ENCODE results near the gene USP49. TPM values are rescaled to one million over a fixed set of nuclear protein-coding genes. Genes with fewer than 3 reads are reported as not detected.

The USP49 gene
- total RNA-seq, 3 donors from 2014 or later (not counting 1 experiment from before 2014, with no cell fraction given), result 6.4 to 15.1 (median 11.5) TPM

DNA sequence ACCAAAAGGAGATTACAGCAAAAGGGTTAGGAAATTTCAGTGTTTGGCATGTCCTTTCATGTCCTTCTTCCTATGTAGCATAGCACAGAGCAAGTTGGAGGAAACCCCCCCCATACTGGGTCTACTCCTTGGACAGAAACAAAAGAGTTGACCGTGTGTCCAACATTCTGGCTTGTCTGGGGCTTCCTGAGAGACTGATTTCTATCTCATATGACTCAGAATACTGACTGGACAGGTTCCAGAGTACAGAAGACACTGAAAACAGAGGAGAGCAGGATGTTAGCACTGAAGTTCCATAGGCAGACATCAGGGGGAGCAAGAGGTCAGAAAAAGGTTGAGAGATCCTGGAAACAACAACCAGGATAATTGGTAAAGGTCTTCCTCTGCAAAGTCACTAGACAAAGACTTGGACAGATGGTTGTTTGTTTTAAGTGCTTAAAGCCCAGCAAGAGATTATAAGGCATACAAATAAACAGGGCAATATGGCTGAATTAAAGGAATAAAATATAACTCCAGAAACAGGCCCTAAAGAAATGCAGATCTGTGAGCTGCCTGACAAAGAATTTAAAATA lies 48.4 kb downstream of the USP49 start:
- H3K9me3 Mint-ChIP-seq, result no peaks in the 10 kb centered on the region
- H3K27me3 Mint-ChIP-seq (ENCODE audit: low read depth in 2 of 2), result no peaks in the 10 kb centered on the region
- intact Hi-C loops (cut with micrococcal nuclease), result loop anchor here (1.0 kb wide), 3 partner anchors 90 to 320 kb away; no protein-coding TSS in a partner anchor
- 14% methylated on average over 1 of the region's 1 CpG for WGBS (ENCODE audit: insufficient coverage)
- H3K27ac Mint-ChIP-seq, result no peak overlapping the region
- peak; percentile 27 to 78 for DNase-seq
- H3K36me3 ChIP-seq (ENCODE audit: control insufficient read depth, insufficient read depth, low read length), result no peaks in the 10 kb centered on the region
- no peak overlapping the region for H3K4me3 Mint-ChIP-seq
- H3K9me3 ChIP-seq (ENCODE audit: control insufficient read depth, insufficient read depth, low read length), result no peaks in the 10 kb centered on the region
- H3K27ac ChIP-seq (ENCODE audit: low read length), result no peak overlapping the region
- no peaks in the 10 kb centered on the region for H3K27me3 ChIP-seq (ENCODE audit: control insufficient read depth, insufficient read depth, low read length)
- no peaks in the 10 kb centered on the region for H3K36me3 Mint-ChIP-seq
- H3K4me1 Mint-ChIP-seq, result peaks cover 6 to 12% of the 10 kb centered on the region in 2 donors
- H3K4me1 ChIP-seq (ENCODE audit: control insufficient read depth, insufficient read depth, low read length), result no peaks in the 10 kb centered on the region
- peak; percentile 63 to 84 (median 74) for ATAC-seq
- TF ChIP-seq, protein P1, sequence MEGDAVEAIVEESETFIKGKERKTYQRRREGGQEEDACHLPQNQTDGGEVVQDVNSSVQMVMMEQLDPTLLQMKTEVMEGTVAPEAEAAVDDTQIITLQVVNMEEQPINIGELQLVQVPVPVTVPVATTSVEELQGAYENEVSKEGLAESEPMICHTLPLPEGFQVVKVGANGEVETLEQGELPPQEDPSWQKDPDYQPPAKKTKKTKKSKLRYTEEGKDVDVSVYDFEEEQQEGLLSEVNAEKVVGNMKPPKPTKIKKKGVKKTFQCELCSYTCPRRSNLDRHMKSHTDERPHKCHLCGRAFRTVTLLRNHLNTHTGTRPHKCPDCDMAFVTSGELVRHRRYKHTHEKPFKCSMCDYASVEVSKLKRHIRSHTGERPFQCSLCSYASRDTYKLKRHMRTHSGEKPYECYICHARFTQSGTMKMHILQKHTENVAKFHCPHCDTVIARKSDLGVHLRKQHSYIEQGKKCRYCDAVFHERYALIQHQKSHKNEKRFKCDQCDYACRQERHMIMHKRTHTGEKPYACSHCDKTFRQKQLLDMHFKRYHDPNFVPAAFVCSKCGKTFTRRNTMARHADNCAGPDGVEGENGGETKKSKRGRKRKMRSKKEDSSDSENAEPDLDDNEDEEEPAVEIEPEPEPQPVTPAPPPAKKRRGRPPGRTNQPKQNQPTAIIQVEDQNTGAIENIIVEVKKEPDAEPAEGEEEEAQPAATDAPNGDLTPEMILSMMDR (IDR thresholded peaks at IDR 0.05), result peak; percentile 71
- no peak overlapping the region for H3K4me3 ChIP-seq (ENCODE audit: low read length)

DNA sequence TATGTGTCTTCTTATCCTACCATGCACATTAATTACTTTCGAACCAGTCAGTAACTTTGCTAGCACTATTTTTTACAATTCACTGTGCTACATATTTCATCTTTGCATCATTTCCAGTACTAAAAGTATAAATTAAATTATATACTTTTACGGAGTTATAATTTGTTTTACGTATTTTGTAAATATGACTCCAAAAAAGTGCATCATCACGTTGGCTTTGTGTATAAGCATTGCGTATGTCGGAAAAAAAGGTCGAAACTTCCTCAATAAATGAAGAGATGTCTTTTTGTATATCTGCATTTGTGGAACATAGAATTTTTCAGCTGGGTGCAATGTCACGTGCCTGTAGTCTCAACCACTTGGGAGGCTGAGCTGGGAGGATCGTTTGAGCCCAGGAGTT lies 52.0 kb downstream of the USP49 start:
- Mint-ChIP-seq H3K4me1 (peaks cover 6 to 12% of the 10 kb centered on the region in 2 donors), H3K36me3 (no peaks in the 10 kb centered on the region), H3K27ac (no peak overlapping the region), H3K4me3 (no peak overlapping the region), H3K9me3 (no peaks in the 10 kb centered on the region), H3K27me3 (ENCODE audit: low read depth in 2 of 2) (no peaks in the 10 kb centered on the region)
- no peaks in the 10 kb centered on the region for H3K27me3 ChIP-seq (ENCODE audit: control insufficient read depth, insufficient read depth, low read length)
- no peak for DNase-seq
- H3K27ac ChIP-seq (ENCODE audit: low read length), result no peak overlapping the region
- no peak overlapping the region for H3K4me3 ChIP-seq (ENCODE audit: low read length)
- intact Hi-C loops (cut with micrococcal nuclease), result no loop called here
- H3K36me3 ChIP-seq (ENCODE audit: control insufficient read depth, insufficient read depth, low read length), result no peaks in the 10 kb centered on the region
- no peaks in the 10 kb centered on the region for H3K9me3 ChIP-seq (ENCODE audit: control insufficient read depth, insufficient read depth, low read length)
- no peak for ATAC-seq
- H3K4me1 ChIP-seq (ENCODE audit: control insufficient read depth, insufficient read depth, low read length), result no peaks in the 10 kb centered on the region
- WGBS (ENCODE audit: insufficient coverage), result 93% methylated on average over 7 of the region's 9 CpGs
- TF ChIP-seq, protein P1 (IDR thresholded peaks at IDR 0.05), result no peak

DNA sequence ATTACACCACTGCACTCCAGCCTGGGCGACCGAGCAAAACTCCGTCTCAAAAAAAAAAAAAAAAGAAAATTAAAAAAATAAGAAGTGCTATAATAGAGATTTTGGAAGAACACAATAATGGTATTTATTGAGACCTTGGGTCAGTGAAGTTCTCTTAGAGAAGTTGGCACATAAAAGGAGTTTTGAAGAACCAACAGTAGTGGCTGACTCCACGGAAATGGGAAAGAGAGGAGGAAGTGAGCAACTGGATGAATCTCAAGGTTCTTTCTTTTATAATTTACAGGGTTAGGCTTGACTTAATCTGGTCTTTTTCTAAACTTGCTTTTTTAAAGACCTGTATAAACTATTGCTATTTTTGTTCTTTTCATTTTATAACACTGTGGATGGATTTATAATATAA lies 54.8 kb downstream of the USP49 start:
- no peaks in the 10 kb centered on the region for H3K36me3 Mint-ChIP-seq
- peaks cover 4 to 10% of the 10 kb centered on the region in 2 donors for H3K4me1 Mint-ChIP-seq
- ATAC-seq, result no peak
- Histone ChIP-seq H3K27ac (ENCODE audit: low read length) (no peak overlapping the region), H3K4me3 (ENCODE audit: low read length) (no peak overlapping the region), H3K27me3 (ENCODE audit: control insufficient read depth, insufficient read depth, low read length) (no peaks in the 10 kb centered on the region), H3K4me1 (ENCODE audit: control insufficient read depth, insufficient read depth, low read length) (no peaks in the 10 kb centered on the region), H3K36me3 (ENCODE audit: control insufficient read depth, insufficient read depth, low read length) (no peaks in the 10 kb centered on the region), H3K9me3 (ENCODE audit: control insufficient read depth, insufficient read depth, low read length) (no peaks in the 10 kb centered on the region)
- TF ChIP-seq, protein P1 (IDR thresholded peaks at IDR 0.05), result no peak
- H3K9me3 Mint-ChIP-seq, result no peaks in the 10 kb centered on the region
- no peak overlapping the region for H3K4me3 Mint-ChIP-seq
- 100% methylated on average over 4 of the region's 4 CpGs for WGBS (ENCODE audit: insufficient coverage)
- intact Hi-C loops (cut with micrococcal nuclease), result no loop called here
- no peak overlapping the region for H3K27ac Mint-ChIP-seq
- DNase-seq, result no peak
- H3K27me3 Mint-ChIP-seq (ENCODE audit: low read depth in 2 of 2), result no peaks in the 10 kb centered on the region

DNA sequence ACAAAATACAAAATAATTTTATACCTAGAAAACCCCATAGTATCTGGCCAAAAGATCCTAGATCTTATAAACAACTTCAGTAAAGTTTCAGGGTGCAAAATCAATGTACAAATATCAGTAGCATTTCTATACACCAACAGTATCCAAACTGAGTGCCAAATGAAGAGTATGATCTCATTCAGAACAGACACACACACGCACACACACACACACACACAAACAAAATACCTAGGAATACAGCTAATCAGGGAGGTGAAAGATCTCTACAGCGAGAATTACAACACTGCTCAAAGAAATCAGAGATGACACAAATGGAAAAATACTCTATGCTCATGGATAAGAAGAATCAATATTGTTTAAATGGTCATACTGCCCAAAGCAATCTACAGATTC lies 58.5 kb downstream of the USP49 start:
- H3K36me3 ChIP-seq (ENCODE audit: control insufficient read depth, insufficient read depth, low read length), result no peaks in the 10 kb centered on the region
- Mint-ChIP-seq H3K4me3 (no peak overlapping the region), H3K9me3 (no peaks in the 10 kb centered on the region), H3K27ac (no peak overlapping the region), H3K27me3 (ENCODE audit: low read depth in 2 of 2) (no peaks in the 10 kb centered on the region), H3K36me3 (no peaks in the 10 kb centered on the region), H3K4me1 (peaks cover 4 to 10% of the 10 kb centered on the region in 2 donors)
- no peak overlapping the region for H3K27ac ChIP-seq (ENCODE audit: low read length)
- no peaks in the 10 kb centered on the region for H3K9me3 ChIP-seq (ENCODE audit: control insufficient read depth, insufficient read depth, low read length)
- no peaks in the 10 kb centered on the region for H3K4me1 ChIP-seq (ENCODE audit: control insufficient read depth, insufficient read depth, low read length)
- no peak overlapping the region for H3K4me3 ChIP-seq (ENCODE audit: low read length)
- no peaks in the 10 kb centered on the region for H3K27me3 ChIP-seq (ENCODE audit: control insufficient read depth, insufficient read depth, low read length)
- TF ChIP-seq, protein P1 (IDR thresholded peaks at IDR 0.05), result no peak
- 100% methylated on average over 1 of the region's 2 CpGs for WGBS (ENCODE audit: insufficient coverage)
- intact Hi-C loops (cut with micrococcal nuclease), result no loop called here
- DNase-seq (no peak), ATAC-seq (no peak)

All from natural killer cell (primary cell).